Hypothalamus (tissue), 51 donors: ENCODE results near the gene REC114.
"Not testable (repeated sequence)": the region's sequence is repeated elsewhere in the genome, so short reads cannot be mapped to it uniquely, and the experiment has no call there.

ENCODE experiments used
- DNase-seq, 51 donors: peaks; one replicate each; lab custom pipeline; 2025; lab: John Stamatoyannopoulos, UW

The REC114 gene

GRCh38 chr15:73442968-73443367, at the start of gene REC114:
REC114 (plus strand) TSS chr15:73443164; CDS start chr15:73443186, 22 bp downstream.
- no peak for DNase-seq

- no peak for DNase-seq
These were observed 49.6 kb upstream of the REC114 start for GRCh38 chr15:73393336-73393735.

- DNase-seq, result no peak
These were observed 48.2 kb upstream of the REC114 start for GRCh38 chr15:73394782-73395181.

GRCh38 chr15:73395671-73396070, 47.3 kb upstream of the REC114 start:
- no peak for DNase-seq

- no peak for DNase-seq
These were observed 45.5 kb upstream of the REC114 start for GRCh38 chr15:73397461-73397860.

- no peak for DNase-seq
These were observed 44.1 kb upstream of the REC114 start for GRCh38 chr15:73398861-73399260.

GRCh38 chr15:73400222-73400621, 42.7 kb upstream of the REC114 start:
- DNase-seq, result not testable (repeated sequence)

- no peak for DNase-seq
These were observed 39.8 kb upstream of the REC114 start for GRCh38 chr15:73403171-73403570.

GRCh38 chr15:73414876-73415275, 28.1 kb upstream of the REC114 start:
- no peak for DNase-seq

- DNase-seq, result no peak
These were observed 18.5 kb upstream of the REC114 start for GRCh38 chr15:73424506-73424905.

GRCh38 chr15:73425510-73425909, 17.5 kb upstream of the REC114 start:
- DNase-seq, result no peak

GRCh38 chr15:73426323-73426994, 16.5 kb upstream of the REC114 start:
- DNase-seq, result no peak

GRCh38 chr15:73431329-73431728, 11.6 kb upstream of the REC114 start:
- DNase-seq, result not testable (repeated sequence)

- DNase-seq, result no peak
These were observed 9.1 kb upstream of the REC114 start for GRCh38 chr15:73433873-73434272.

GRCh38 chr15:73436613-73437012, 6.4 kb upstream of the REC114 start:
- no peak for DNase-seq

- DNase-seq, result no peak
These were observed 5.3 kb upstream of the REC114 start for GRCh38 chr15:73437543-73438109.

- DNase-seq, result no peak
These were observed 4.3 kb upstream of the REC114 start for GRCh38 chr15:73438651-73439050.

GRCh38 chr15:73440571-73440970, 2.4 kb upstream of the REC114 start:
- no peak for DNase-seq

- DNase-seq, result no peak
These were observed 543 bp upstream of the REC114 start for GRCh38 chr15:73442421-73442820.

GRCh38 chr15:73447471-73447870, 4.5 kb downstream of the REC114 start:
- DNase-seq, result not testable (repeated sequence)

GRCh38 chr15:73448158-73448758, 5.3 kb downstream of the REC114 start:
- not testable (repeated sequence) for DNase-seq

GRCh38 chr15:73449980-73450379, 7.0 kb downstream of the REC114 start:
- DNase-seq, result not testable (repeated sequence)
